ENCODE measurements around the gene CLCN7. TPM values are rescaled to one million over a fixed set of nuclear protein-coding genes. Genes with fewer than 3 reads are reported as not detected.

The CLCN7 gene
- total RNA-seq, 1 experiment from 2014 or later: 70.0 TPM

DNA sequence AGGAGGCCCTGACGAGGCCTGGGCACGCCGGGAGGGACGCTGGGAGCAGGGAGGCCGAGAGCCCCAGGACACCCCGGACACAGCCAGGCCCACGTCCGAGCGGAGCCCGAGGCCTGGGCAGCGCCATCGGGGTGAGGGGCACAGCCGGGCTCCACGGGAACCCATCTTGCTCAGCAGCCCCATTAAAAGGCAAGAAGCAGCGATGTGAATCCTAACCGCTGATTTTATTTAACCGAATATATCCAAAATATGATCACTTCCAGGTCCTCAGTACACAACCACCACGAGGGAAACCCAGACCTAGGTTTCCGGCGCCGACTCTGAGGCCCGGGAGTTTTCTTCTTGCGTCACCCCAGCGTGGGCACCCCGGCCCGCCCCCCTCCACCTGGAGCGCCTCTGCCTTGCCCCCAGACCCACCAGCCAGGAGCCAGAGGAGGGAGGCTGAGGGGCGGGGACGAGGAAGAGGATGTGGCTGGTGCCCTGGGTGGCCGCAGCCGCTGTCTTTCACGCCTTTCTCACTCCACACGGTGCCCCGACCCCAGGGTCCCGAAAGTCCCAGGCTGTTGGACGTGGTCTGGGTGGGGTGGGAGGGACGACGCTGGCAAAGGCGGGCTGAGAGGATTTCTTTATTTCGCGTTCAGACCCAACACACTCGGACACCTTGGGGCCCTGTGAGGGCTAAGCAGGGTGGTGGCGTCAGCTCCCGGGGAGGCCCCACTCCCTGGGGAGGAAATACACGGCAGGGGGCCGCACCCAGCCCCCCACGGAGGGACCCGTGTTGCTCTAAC lies 29.9 kb downstream of the CLCN7 start:
- H3K27me3 Mint-ChIP-seq (ENCODE audit: low read depth): peaks cover 1% of the 10 kb centered on the region; the same call in 1 of the 2 replicates
- no peak overlapping the region for H2AFZ ChIP-seq (ENCODE audit: low read length)
- H3K23me2 ChIP-seq (ENCODE audit: insufficient read length, low read depth, low read length, poor library complexity, severe bottlenecking): no peaks in the 10 kb centered on the region
- H4K8ac ChIP-seq (replicated peaks; ENCODE audit: insufficient read length, low read depth, low read length): no peak overlapping the region
- H3K27ac ChIP-seq (ENCODE audit: insufficient read length, low read depth, low read length): no peak overlapping the region
- H2AK5ac ChIP-seq (ENCODE audit: insufficient read length, low read length): no peak overlapping the region
- no CpG with 5 or more reads among the region's 48 CpGs for WGBS (ENCODE audit: extremely low coverage, insufficient read length, low lambda C conversion rate)
- no peak overlapping the region for H2BK120ac ChIP-seq (ENCODE audit: low read depth, low read length, poor library complexity, severe bottlenecking)
- H4K20me1 ChIP-seq (ENCODE audit: control insufficient read depth, insufficient read depth, insufficient read length): peaks cover 2% of the 10 kb centered on the region
- no peak overlapping the region for H3K56ac ChIP-seq (ENCODE audit: insufficient read length, low read depth, low read length)
- H3K9ac ChIP-seq (ENCODE audit: extremely low read depth, insufficient read length, low read length): no peak overlapping the region
- no peak for DNase-seq
- TF ChIP-seq, protein P1, sequence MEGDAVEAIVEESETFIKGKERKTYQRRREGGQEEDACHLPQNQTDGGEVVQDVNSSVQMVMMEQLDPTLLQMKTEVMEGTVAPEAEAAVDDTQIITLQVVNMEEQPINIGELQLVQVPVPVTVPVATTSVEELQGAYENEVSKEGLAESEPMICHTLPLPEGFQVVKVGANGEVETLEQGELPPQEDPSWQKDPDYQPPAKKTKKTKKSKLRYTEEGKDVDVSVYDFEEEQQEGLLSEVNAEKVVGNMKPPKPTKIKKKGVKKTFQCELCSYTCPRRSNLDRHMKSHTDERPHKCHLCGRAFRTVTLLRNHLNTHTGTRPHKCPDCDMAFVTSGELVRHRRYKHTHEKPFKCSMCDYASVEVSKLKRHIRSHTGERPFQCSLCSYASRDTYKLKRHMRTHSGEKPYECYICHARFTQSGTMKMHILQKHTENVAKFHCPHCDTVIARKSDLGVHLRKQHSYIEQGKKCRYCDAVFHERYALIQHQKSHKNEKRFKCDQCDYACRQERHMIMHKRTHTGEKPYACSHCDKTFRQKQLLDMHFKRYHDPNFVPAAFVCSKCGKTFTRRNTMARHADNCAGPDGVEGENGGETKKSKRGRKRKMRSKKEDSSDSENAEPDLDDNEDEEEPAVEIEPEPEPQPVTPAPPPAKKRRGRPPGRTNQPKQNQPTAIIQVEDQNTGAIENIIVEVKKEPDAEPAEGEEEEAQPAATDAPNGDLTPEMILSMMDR (conservative IDR thresholded peaks at IDR 0.05): no peak
- H4K91ac ChIP-seq (ENCODE audit: insufficient read length, low read depth, low read length): no peak overlapping the region
- no peaks in the 10 kb centered on the region for H3K27me3 ChIP-seq (ENCODE audit: insufficient read depth, low read length)
- H3K27ac Mint-ChIP-seq: no peak overlapping the region
- H3T11ph ChIP-seq (ENCODE audit: low read length): no peak overlapping the region
- no peaks in the 10 kb centered on the region for H3K4me1 Mint-ChIP-seq
- H3K4me1 ChIP-seq (ENCODE audit: insufficient read depth, low read length): no peaks in the 10 kb centered on the region
- no peak overlapping the region for H2BK20ac ChIP-seq (ENCODE audit: low read depth, low read length, poor library complexity, severe bottlenecking)
- H3K79me2 ChIP-seq (ENCODE audit: insufficient read depth, low read length): no peaks in the 10 kb centered on the region
- H3K9me3 ChIP-seq (ENCODE audit: control insufficient read depth, low read depth, low read length): no peaks in the 10 kb centered on the region
- H3K9me3 Mint-ChIP-seq: no peaks in the 10 kb centered on the region
- H3K4me3 Mint-ChIP-seq: no peak overlapping the region
- H4K5ac ChIP-seq (ENCODE audit: insufficient read length, low read depth, low read length): no peak overlapping the region
- H3K18ac ChIP-seq (ENCODE audit: insufficient read length, low read depth, low read length): no peak overlapping the region
- no peak overlapping the region for H3K4me2 ChIP-seq (ENCODE audit: insufficient read depth, insufficient read length, low read length)
- no peak overlapping the region; the same call in 1 of the 2 replicates for H3K14ac ChIP-seq (ENCODE audit: insufficient read depth, low read length)
- no peak overlapping the region for H2BK5ac ChIP-seq (ENCODE audit: insufficient read length, low read length)
- no peak overlapping the region for H3K23ac ChIP-seq (ENCODE audit: insufficient read length, low read depth, low read length)
- H3K36me3 Mint-ChIP-seq (ENCODE audit: insufficient read depth in 1 of 3, low read depth in 3 of 3): peaks cover 0 to 11% (median 8%) of the 10 kb centered on the region in 3 experiments; a peak in 3 of 7 replicates
- H2BK15ac ChIP-seq (ENCODE audit: low read depth, low read length): no peak overlapping the region; the same call in 1 of the 2 replicates
- H3K4ac ChIP-seq (ENCODE audit: low read depth, low read length): no peak overlapping the region; the same call in 1 of the 2 replicates
- no peaks in the 10 kb centered on the region for H3K79me1 ChIP-seq (ENCODE audit: insufficient read depth, low read depth, low read length, poor library complexity, severe bottlenecking)
- no peak overlapping the region for H2BK12ac ChIP-seq (ENCODE audit: insufficient read length, low read depth, low read length)
